ENCODE data around the gene UBE2E2. TPM values are rescaled to one million over a fixed set of nuclear protein-coding genes. Genes with fewer than 3 reads are reported as not detected.

Gene UBE2E2
- total RNA-seq, 4 donors from 2014 or later = 7.9 to 44.7 (median 26.6) TPM

- H3K36me3 ChIP-seq = no peaks in the 10 kb centered on the region
- peaks cover 9 to 23% of the 10 kb centered on the region in 2 donors for H3K4me1 ChIP-seq
- H3K4me3 ChIP-seq = no peak overlapping the region
- H3K27ac ChIP-seq = no peak overlapping the region
- DNase-seq = no peak
- intact Hi-C loops (cut with DNase I; ENCODE audit: low total_unique reads) (no loop called here), in situ Hi-C loops (cut with MboI; ENCODE audit: low sequenced_read_pairs in 4 of 4) (no loop called here)
- no peaks in the 10 kb centered on the region for H3K9me3 ChIP-seq
- ATAC-seq = no peak
- TF ChIP-seq POLR2A (IDR thresholded peaks at IDR 0.05) (no peak), CTCF (IDR thresholded peaks at IDR 0.05 in 4 of 5, conservative IDR thresholded peaks at IDR 0.05 in 1 of 5) (no peak)
- H3K27me3 ChIP-seq = no peaks in the 10 kb centered on the region
These were observed 345.0 kb downstream of the UBE2E2 start for GRCh38 chr3:23547905-23548650.

- Histone ChIP-seq H3K27me3 (no peaks in the 10 kb centered on the region), H3K4me1 (peaks cover 9 to 23% of the 10 kb centered on the region in 2 donors), H3K27ac (no peak overlapping the region), H3K9me3 (no peaks in the 10 kb centered on the region), H3K36me3 (no peaks in the 10 kb centered on the region), H3K4me3 (no peak overlapping the region)
- no peak for DNase-seq
- no peak for ATAC-seq
- in situ Hi-C loops (cut with MboI; ENCODE audit: low sequenced_read_pairs in 4 of 4) (no loop called here), intact Hi-C loops (cut with DNase I; ENCODE audit: low total_unique reads) (no loop called here)
- TF ChIP-seq CTCF (IDR thresholded peaks at IDR 0.05 in 4 of 5, conservative IDR thresholded peaks at IDR 0.05 in 1 of 5) (no peak), POLR2A (IDR thresholded peaks at IDR 0.05) (no peak)
These were observed 345.6 kb downstream of the UBE2E2 start for GRCh38 chr3:23548706-23549105.

GRCh38 chr3:23549148-23549910 lies 346.2 kb downstream of the UBE2E2 start:
- no peaks in the 10 kb centered on the region for H3K9me3 ChIP-seq
- TF ChIP-seq POLR2A (IDR thresholded peaks at IDR 0.05) (no peak), CTCF (IDR thresholded peaks at IDR 0.05 in 4 of 5, conservative IDR thresholded peaks at IDR 0.05 in 1 of 5) (no peak)

GRCh38 chr3:23550402-23550801 lies 347.3 kb downstream of the UBE2E2 start:
- DNase-seq = no peak
- no peak for ATAC-seq
- Histone ChIP-seq H3K9me3 (no peaks in the 10 kb centered on the region), H3K4me3 (no peak overlapping the region), H3K4me1 (peaks cover 9 to 23% of the 10 kb centered on the region in 2 donors), H3K27ac (no peak overlapping the region), H3K27me3 (no peaks in the 10 kb centered on the region), H3K36me3 (no peaks in the 10 kb centered on the region)
- in situ Hi-C loops (cut with MboI; ENCODE audit: low sequenced_read_pairs in 4 of 4) = no loop called here
- intact Hi-C loops (cut with DNase I; ENCODE audit: low total_unique reads) = no loop called here
- TF ChIP-seq CTCF (IDR thresholded peaks at IDR 0.05 in 4 of 5, conservative IDR thresholded peaks at IDR 0.05 in 1 of 5) = no peak
- TF ChIP-seq POLR2A (IDR thresholded peaks at IDR 0.05) = no peak

More at GRCh38 chr3:23549148-23549910, 346.2 kb downstream of the UBE2E2 start:
- Histone ChIP-seq H3K36me3 (no peaks in the 10 kb centered on the region), H3K4me3 (no peak overlapping the region), H3K4me1 (peaks cover 9 to 23% of the 10 kb centered on the region in 2 donors), H3K27me3 (no peaks in the 10 kb centered on the region), H3K27ac (no peak overlapping the region)
- in situ Hi-C loops (cut with MboI; ENCODE audit: low sequenced_read_pairs in 4 of 4) (no loop called here), intact Hi-C loops (cut with DNase I; ENCODE audit: low total_unique reads) (no loop called here)
- DNase-seq = no peak
- no peak for ATAC-seq

Measured in gastrocnemius medialis (tissue), 4 donors.